T-helper 1 cell (primary cell): Measurements from ENCODE around the gene DOK4.

Experiments used
- DNase-seq, 5 donors: peaks; one replicate each; pipeline ENCODE4 v3.0.0-alpha.2; 2012 to 2020

DOK4 gene

GRCh38 chr16:57518922-57519321, 32.6 kb upstream of the DOK4 start:
- DNase-seq: no peak

- no peak for DNase-seq
These were observed 32.2 kb upstream of the DOK4 start for GRCh38 chr16:57518520-57518919.

GRCh38 chr16:57517397-57518367, 31.4 kb upstream of the DOK4 start:
- DNase-seq: no peak

- DNase-seq: no peak
These were observed 30.5 kb upstream of the DOK4 start for GRCh38 chr16:57516773-57517172.

- DNase-seq: no peak
These were observed 30.0 kb upstream of the DOK4 start for GRCh38 chr16:57516176-57516725.

- no peak for DNase-seq
These were observed 28.7 kb upstream of the DOK4 start for GRCh38 chr16:57514791-57515600.

GRCh38 chr16:57514371-57514770, 28.1 kb upstream of the DOK4 start:
- DNase-seq: no peak

GRCh38 chr16:57513371-57514102, 27.2 kb upstream of the DOK4 start:
- DNase-seq: no peak

GRCh38 chr16:57512296-57513001, 26.2 kb upstream of the DOK4 start:
- DNase-seq: no peak

- no peak for DNase-seq
These were observed 24.0 kb upstream of the DOK4 start for GRCh38 chr16:57510016-57510871.

- no peak for DNase-seq
These were observed 23.1 kb upstream of the DOK4 start for GRCh38 chr16:57509231-57509923.

- DNase-seq: no peak
These were observed 21.7 kb upstream of the DOK4 start for GRCh38 chr16:57508035-57508425.

GRCh38 chr16:57507136-57508034, 21.1 kb upstream of the DOK4 start:
- DNase-seq: no peak

GRCh38 chr16:57505169-57505568, 18.9 kb upstream of the DOK4 start:
- no peak for DNase-seq

GRCh38 chr16:57504491-57504890, 18.2 kb upstream of the DOK4 start:
- DNase-seq: no peak

GRCh38 chr16:57504001-57504400, 17.7 kb upstream of the DOK4 start:
- no peak for DNase-seq

GRCh38 chr16:57503366-57503765, 17.1 kb upstream of the DOK4 start:
- no peak for DNase-seq

- DNase-seq: no peak
These were observed 15.9 kb upstream of the DOK4 start for GRCh38 chr16:57502048-57502775.

GRCh38 chr16:57501492-57501891, 15.2 kb upstream of the DOK4 start:
- no peak for DNase-seq
